Right renal pelvis (tissue), 4 donors: ENCODE results near the gene SCARB2. TPM values are rescaled to one million over a fixed set of nuclear protein-coding genes. Genes with fewer than 3 reads are reported as not detected.

Source experiments
- DNase-seq, 4 donors: peaks; one replicate each; pipeline ENCODE4 v3.0.0-alpha.2; 2013; ENCODE audit warnings: low read depth in 4 of 4, low spot score in 3 of 4, missing footprints in 1 of 4
- polyA plus RNA-seq, 4 donors: library from polyadenylated mRNA; unstranded; fragments of 120-200 nt; gene quantifications; one replicate each; pipeline ENCODE4 v1.2.1, GENCODE V29; 2013; ENCODE audit not compliant: insufficient read length in 4 of 4

SCARB2 gene
- polyA plus RNA-seq, 4 donors, result 169 to 231 (median 203) TPM

DNA sequence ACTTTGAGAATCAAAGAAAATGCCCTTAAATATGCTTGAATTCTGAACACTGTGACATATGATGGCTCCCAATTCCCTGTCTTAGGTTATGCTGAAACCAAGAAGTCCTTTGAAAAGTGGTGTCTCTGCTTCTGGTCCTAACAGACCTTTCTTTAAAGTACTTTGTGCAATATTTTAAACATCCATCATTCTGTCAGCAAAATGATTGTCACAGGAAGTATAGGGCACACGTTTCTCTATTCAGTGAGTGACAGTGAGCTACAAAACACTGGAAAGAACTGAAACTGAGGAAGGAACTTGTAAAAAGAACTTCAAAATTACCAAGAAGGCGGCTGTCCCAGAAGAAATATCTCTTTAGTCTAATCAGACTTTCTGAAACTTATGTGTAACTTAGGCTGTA lies 53.3 kb downstream of the SCARB2 start:
- no peak for DNase-seq

DNA sequence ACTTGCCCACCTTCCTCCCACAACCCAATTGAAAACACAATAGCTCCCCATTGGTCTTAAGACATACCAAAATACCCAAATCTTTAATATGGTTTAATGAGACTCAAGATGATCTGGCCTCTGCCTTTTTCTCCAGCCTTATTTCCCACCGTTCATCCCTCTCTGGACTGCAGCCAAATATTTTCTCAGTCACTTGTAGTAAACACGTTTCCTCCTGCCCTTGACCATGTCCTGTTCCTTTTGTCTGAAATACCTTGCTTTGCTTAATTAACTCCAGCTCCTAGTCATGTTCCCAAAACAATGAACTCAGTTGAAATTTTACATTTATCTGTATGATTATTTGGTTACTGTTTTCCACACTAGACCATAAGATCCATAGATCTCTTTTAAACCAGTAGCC lies 57.0 kb downstream of the SCARB2 start:
- DNase-seq, result no peak

DNA sequence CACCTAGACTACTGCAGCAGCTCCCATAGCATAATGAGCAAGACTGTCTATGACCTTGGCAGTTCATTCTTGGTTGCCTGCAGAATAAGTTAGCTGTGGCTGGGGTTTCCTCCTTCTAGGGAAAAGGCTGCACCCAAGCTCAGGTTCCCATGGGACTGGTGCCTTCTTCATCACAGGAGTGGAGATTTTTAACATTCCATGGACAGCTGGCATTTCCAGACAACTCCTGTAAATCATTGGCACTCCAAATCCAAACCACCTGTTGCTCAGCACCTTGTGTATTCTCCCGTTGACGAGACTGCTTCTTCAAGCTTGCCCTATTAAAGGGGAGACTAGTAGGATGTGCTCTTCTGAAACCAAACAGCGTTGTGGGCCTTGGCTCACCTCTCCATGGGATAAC lies 57.6 kb downstream of the SCARB2 start:
- no peak for DNase-seq

DNA sequence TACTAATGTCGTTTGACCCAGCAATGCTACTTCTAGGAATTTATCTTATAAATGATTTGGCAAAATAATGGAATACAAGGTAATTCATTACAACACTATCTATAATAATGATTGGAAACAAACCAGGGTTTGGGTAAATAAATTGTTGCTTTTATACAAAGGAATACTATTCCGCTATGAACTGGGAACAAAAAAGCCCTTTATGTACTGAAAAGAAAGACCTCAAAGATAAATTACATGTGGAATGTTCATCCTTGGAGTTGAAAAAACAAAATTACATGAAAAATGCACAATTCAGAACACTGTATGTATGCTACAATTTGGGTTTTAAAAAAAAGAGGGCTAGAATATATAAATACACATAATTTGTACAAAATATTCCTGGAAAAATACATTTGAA lies 60.3 kb downstream of the SCARB2 start:
- no peak for DNase-seq

DNA sequence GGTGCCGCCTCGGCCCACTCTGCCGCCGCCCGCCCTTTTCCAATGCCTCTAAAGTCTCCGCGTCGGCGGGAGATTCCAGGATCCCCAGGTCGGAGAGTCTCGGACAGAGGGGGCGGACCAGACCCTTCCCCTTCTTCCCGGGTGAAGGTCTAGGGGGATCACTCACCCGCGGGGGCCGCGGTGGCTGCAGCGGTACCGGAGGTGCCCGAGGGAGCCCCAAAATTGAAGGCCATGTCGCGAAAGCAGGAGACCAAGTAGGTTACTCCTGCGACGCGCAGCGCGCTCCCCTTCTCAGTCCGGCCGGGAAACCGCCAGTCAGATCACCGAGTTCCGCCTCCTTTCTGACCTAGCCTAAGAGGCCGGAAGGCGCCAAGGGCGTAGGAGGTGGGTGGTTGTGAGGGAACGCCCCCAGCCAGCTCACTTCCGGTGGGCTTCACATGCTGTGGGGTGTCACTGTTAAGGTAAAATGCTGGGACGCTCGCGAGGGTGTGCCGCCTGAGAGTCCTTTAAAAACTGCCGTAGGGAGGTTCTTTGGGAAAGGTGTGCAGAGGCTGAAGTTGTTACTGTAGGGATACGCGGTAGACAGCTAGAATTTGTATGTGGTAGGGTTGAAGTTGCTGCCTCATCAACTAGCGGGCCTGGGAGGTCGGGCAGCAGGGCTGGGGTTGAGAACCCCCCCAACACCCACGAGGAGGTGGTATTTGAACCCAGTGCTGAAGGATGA lies 65.3 kb downstream of the SCARB2 start, which contains the start of gene NUP54:
NUP54 (minus strand) TSS at position 256 of the 724 bp plus-strand sequence; CDS start at position 233, 23 bp downstream.
- peak; percentile 94 for DNase-seq

DNA sequence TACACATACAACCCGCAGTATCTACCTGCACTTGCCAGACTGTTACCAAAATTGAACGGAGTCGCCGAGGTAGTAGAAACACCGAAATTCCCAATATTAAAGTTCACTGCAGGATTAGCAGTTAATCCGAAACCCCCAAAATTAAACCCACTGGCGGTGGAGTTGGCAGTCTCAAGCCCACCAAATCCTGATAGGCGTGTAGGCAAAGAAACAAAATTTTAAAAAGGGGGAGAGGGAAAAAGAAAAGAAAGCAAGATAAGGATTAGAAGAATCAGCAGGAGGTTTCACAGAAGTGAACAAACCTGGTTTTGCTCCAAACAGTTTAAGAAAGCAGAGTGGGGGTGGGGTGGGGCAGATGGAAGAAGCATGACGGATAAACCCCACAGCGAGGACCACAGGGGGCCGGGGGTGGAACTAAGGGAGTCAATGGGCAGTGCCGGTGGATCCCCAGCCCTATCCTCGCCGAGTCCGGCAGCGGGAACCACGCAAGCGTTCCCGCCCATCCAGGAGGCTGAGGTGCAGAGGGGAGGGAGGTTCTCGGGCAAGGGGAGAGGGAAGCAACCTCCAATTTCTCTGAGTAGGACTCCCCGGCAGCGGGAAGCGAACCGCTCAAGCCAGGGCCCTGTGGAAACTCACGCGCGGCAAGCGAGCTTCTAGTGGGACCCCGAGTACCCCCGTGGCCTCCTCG lies 66.0 kb downstream of the SCARB2 start:
- peak; percentile 31 to 45 (median 37) for DNase-seq

DNA sequence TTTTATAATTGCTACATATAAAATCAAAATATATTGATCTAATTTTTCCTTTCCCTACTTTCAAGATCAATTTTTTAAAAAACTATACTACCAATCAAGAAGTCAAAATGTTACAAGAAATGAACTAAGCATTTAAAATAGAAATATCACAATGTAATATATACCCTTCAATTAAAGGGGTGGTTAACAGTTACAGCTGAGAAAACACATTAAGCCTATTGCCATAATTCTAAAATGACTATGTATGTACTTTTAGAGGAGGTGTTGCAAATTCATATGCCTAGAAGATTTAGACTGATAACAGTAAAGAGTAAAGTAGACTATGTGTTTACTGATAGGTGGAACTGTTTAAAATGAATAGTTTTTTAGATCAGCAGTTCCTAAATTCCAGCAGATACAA lies 69.1 kb downstream of the SCARB2 start:
- DNase-seq, result no peak

DNA sequence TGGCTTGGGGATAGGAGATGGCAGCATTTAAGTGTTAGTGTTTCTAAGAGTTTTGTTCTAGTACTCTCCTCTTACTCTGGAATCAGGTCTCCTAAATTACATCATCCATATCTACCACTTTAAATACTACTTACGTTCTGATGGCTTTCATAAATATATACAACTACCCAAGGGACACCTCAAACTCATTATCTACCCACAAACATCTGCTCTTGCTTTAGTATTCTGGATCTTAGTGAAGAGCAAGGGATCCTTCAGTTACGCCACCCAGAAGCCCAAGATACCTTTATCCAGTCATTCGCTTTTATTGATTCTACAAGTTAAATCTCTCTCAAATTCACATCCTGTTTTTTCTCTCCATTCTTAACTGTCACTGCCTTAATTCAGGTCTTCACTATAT lies 72.4 kb downstream of the SCARB2 start:
- DNase-seq, result no peak

DNA sequence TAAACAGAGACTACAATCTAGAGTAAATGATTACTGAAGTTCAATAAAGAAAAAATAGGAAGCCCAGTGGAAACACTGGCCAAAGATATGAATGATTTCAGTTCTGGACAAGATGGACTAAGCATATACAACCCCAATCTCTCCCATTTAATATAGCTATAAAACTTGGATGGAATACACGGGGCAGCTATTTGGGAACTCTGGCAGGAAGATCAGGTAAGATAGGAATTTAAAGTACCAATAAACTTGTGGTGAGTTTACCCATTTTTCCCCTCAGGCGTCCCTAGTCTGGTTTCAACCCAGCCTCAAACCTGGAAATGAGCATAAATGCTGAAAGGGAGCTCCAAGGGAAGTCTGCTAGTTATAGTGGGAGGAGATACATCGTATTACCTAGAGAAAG lies 85.9 kb downstream of the SCARB2 start:
- no peak for DNase-seq

DNA sequence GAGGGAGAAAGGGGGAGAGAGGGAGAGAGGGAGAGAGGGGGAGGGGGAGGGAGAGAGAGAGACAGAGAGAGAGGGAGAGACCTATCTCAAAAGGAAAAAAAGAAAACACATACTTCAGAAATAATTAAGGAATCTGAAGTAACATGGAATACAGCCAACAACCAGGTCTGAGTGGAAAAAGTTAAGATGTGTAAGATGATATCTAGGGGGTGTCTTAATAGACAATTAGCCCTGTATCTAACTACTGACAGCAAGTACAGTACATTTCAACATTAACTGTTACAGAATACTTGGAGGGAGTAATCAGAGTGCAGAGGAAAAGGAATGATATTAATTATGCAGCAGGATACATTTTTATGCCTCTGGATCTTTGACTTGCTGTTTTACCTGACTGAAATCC lies 87.8 kb downstream of the SCARB2 start:
- no peak for DNase-seq

DNA sequence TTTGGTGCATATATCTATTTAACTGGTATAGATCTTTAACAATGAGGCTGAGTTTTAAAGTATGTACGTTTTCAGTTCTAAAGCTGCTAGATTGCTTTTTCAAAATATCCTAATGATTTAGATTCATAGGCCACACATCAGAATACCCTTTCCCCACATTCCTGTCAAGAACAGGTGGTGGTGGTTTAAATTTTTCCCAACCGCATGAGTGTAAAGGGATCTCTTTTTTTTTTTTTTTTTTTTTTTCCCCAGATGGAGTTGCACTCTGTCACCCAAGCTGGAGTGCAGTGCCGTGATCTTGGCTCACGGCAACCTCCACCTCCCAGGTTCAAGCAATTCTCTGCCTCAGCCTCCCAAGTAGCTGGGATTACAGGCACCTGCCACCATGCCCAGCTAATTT lies 93.4 kb downstream of the SCARB2 start:
- no peak for DNase-seq

DNA sequence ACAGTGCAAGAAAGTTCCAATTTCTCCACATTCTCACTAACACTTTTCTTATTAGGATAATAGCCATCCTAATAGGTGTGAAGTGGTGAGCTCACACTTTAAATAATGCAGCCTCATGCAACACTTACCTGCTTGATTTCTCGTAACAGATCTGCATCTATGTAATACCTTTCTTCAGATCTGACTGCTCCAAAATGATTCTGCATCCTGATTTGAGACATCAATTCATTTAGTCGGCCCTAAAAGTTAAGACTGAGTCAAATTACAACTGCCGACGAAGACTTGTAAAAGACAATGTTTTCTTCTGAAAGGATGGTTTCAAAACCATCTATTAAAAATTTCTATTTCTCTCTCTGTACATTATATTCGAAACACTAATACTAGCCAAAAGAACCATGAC lies 96.1 kb downstream of the SCARB2 start:
- no peak for DNase-seq

DNA sequence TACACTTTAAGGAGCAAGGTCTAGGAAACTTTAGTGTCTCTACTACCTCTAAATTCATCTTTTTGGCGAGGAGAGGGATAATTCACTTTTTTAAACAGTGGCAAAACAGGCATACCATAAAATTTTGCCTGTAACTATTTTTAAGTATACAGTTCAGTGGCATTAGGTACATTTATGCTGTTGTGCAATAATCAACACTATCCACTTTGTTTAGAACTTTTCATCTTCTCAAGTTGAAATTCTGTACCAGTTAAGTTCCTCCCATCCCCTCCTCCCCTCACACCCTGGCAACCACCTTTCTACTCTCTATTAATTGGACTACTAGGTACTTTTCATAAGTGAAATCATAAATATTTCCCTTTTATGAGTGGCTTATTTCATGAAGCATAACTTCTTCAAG lies 96.8 kb downstream of the SCARB2 start:
- DNase-seq, result no peak

Other genes starting within 250 kb of the SCARB2 start
- gene SDAD1, start 222.9 kb downstream of the SCARB2 start, polyA plus RNA-seq, result 10 to 100 TPM; 45.4 to 56.7 (median 50.1) TPM
- under 1 TPM; 0.08 to 0.24 (median 0.16) TPM for gene CXCL9, start 206.3 kb downstream of the SCARB2 start, polyA plus RNA-seq
- 1 to 10 TPM; 3.7 to 8.5 (median 5.5) TPM for gene CXCL10, start 190.3 kb downstream of the SCARB2 start, polyA plus RNA-seq
- gene CXCL11, start 177.8 kb downstream of the SCARB2 start, polyA plus RNA-seq, result under 1 TPM; 0.33 to 0.45 (median 0.41) TPM
- under 1 TPM; 0.32 to 0.57 (median 0.42) TPM for gene ART3, start 139.1 kb downstream of the SCARB2 start, polyA plus RNA-seq
- 10 to 100 TPM; 64.7 to 75.4 (median 70.6) TPM for gene NUP54, start 65.4 kb downstream of the SCARB2 start, polyA plus RNA-seq
- gene FAM47E, start 37.9 kb upstream of the SCARB2 start, polyA plus RNA-seq, result 1 to 10 TPM; 6.1 to 9.6 (median 8.2) TPM
- 1 to 10 TPM; 1.2 to 2.1 (median 1.8) TPM for gene STBD1, start 92.9 kb upstream of the SCARB2 start, polyA plus RNA-seq
- gene CCDC158, start 207.3 kb upstream of the SCARB2 start, polyA plus RNA-seq, result 1 to 10 TPM in 1 of 4 donors, under 1 TPM in 3; 0.55 to 1.0 (median 0.77) TPM
- gene SHROOM3, start 221.4 kb upstream of the SCARB2 start, polyA plus RNA-seq, result 10 to 100 TPM; 33.3 to 39.2 (median 37.6) TPM